CD4-positive, CD25-positive, alpha-beta regulatory T cell (primary cell): ENCODE results near the gene LAMTOR4. TPM values are rescaled to one million over a fixed set of nuclear protein-coding genes. Genes with fewer than 3 reads are reported as not detected.

ENCODE experiments used
- ATAC-seq, 2 donors: fragments of 150-1000 bp; cut with Tn5 transposase; one replicate each; pipeline ENCODE4 v1.10.0; 2021; ENCODE audit warnings: low read depth in 2 of 2, moderate number of reproducible peaks in 2 of 2, moderate library complexity in 1 of 2
- DNase-seq, 3 donors: peaks; one replicate each; pipeline versions ENCODE4 v3.0.0 to v3.0.0-alpha.2; 2012 to 2022; ENCODE audit warnings: mixed read lengths in 1 of 3
- H3K27ac ChIP-seq: one replicate; pipeline ENCODE4 v1.7.0; 2013; ENCODE audit warnings: mild to moderate bottlenecking, low read length; ENCODE audit not compliant: insufficient read depth, poor library complexity, severe bottlenecking
- H3K27me3 ChIP-seq: one replicate; pipeline ENCODE4 v1.7.0; 2013; ENCODE audit warnings: low read length; ENCODE audit not compliant: control insufficient read depth, insufficient read depth
- H3K36me3 ChIP-seq: one replicate; pipeline ENCODE4 v1.7.0; 2013; ENCODE audit warnings: mild to moderate bottlenecking, low read length, moderate library complexity; ENCODE audit not compliant: control insufficient read depth, insufficient read depth
- H3K4me1 ChIP-seq: 2 replicates; pipeline ENCODE4 v1.7.0; 2013; ENCODE audit warnings: mild to moderate bottlenecking, low read length; ENCODE audit not compliant: insufficient read depth, control insufficient read depth, poor library complexity, severe bottlenecking
- H3K4me3 ChIP-seq: one replicate; pipeline ENCODE4 v1.7.0; 2013; ENCODE audit warnings: low read depth, mild to moderate bottlenecking, low read length, moderate library complexity
- H3K9me3 ChIP-seq, 2 experiments: 1 replicate in 1 of 2; 2 replicates in 1 of 2; pipeline ENCODE4 v1.7.0; 2013; ENCODE audit warnings: low read length in 2 of 2, mild to moderate bottlenecking in 1 of 2, moderate library complexity in 1 of 2; ENCODE audit not compliant: control insufficient read depth in 2 of 2
- H3K27ac Mint-ChIP-seq, 3 donors: one replicate each; pipeline ENCODE4 v1.8.0; 2020 to 2022; ENCODE audit warnings: mild to moderate bottlenecking in 3 of 3, mixed read lengths in 3 of 3, moderate library complexity in 2 of 3
- H3K27me3 Mint-ChIP-seq: one replicate; pipeline ENCODE4 v1.8.0; 2022; ENCODE audit warnings: mild to moderate bottlenecking, mixed read lengths
- H3K36me3 Mint-ChIP-seq: one replicate; pipeline ENCODE4 v1.8.0; 2020; ENCODE audit warnings: mixed read lengths
- H3K4me1 Mint-ChIP-seq, 4 donors: one replicate each; pipeline ENCODE4 v1.8.0; 2020 to 2022; ENCODE audit warnings: mixed read lengths in 4 of 4, mild to moderate bottlenecking in 1 of 4
- H3K4me3 Mint-ChIP-seq, 4 donors: one replicate each; pipeline ENCODE4 v1.8.0; 2020 to 2022; ENCODE audit warnings: mild to moderate bottlenecking in 4 of 4, mixed read lengths in 4 of 4, moderate library complexity in 3 of 4
- H3K9me3 Mint-ChIP-seq, 7 donors: one replicate each; pipeline ENCODE4 v1.8.0; 2020 to 2022; ENCODE audit warnings: mixed read lengths in 7 of 7, mild to moderate bottlenecking in 3 of 7, moderate library complexity in 2 of 7
- polyA plus RNA-seq, 4 donors: library from polyadenylated mRNA; unstranded; fragments of 300-500 nt; fragmentation: Illumina TruSeq; gene quantifications; one replicate each; pipeline ENCODE4 v1.2.3, GENCODE V29; 2021
- total RNA-seq: library from RNA; stranded (reverse); gene quantifications from one replicate; pipeline ENCODE4 v1.2.3, GENCODE V29; 2022

LAMTOR4 gene
- total and polyA plus RNA-seq, 5 donors from 2014 or later: 136 to 474 (median 460) TPM

GRCh38 chr7:100163006-100163531 lies 14.4 kb downstream of the LAMTOR4 start:
- peak; percentile 35 to 40 for ATAC-seq
- Mint-ChIP-seq H3K4me3 (peak overlapping the region; percentile 67 to 95 (median 86)), H3K4me1 (peaks cover 11 to 86% (median 50%) of the 10 kb centered on the region in 4 donors), H3K9me3 (peaks cover 0 to 3% (median 0%) of the 10 kb centered on the region in 7 donors), H3K36me3 (no peaks in the 10 kb centered on the region), H3K27ac (peak overlapping the region; percentile 84 to 100 (median 86)), H3K27me3 (peaks cover 25% of the 10 kb centered on the region)
- peak overlapping the region; percentile 68 for H3K27ac ChIP-seq
- no peaks in the 10 kb centered on the region for H3K27me3 ChIP-seq
- H3K36me3 ChIP-seq: no peaks in the 10 kb centered on the region
- H3K9me3 ChIP-seq: no peaks in the 10 kb centered on the region
- peak in 2 of 3 donors; percentile 64 to 68 for DNase-seq
- H3K4me1 ChIP-seq: peaks cover 60% of the 10 kb centered on the region
- peak overlapping the region; percentile 66 for H3K4me3 ChIP-seq

GRCh38 chr7:100163871-100164270 lies 15.2 kb downstream of the LAMTOR4 start:
- DNase-seq: no peak
- ATAC-seq: no peak
- H3K4me1 Mint-ChIP-seq: peaks cover 11 to 90% (median 58%) of the 10 kb centered on the region in 4 donors
- Histone ChIP-seq H3K27me3 (no peaks in the 10 kb centered on the region), H3K4me3 (peak overlapping the region; percentile 66), H3K27ac (peak overlapping the region; percentile 68), H3K4me1 (peaks cover 65% of the 10 kb centered on the region), H3K9me3 (no peaks in the 10 kb centered on the region), H3K36me3 (no peaks in the 10 kb centered on the region)
- H3K27me3 Mint-ChIP-seq: peaks cover 33% of the 10 kb centered on the region
- H3K27ac Mint-ChIP-seq: peak overlapping the region; percentile 74 to 86 (median 84)
- H3K36me3 Mint-ChIP-seq: no peaks in the 10 kb centered on the region
- peaks cover 0 to 3% (median 0%) of the 10 kb centered on the region in 7 donors for H3K9me3 Mint-ChIP-seq
- peak overlapping the region; percentile 67 to 95 (median 86) for H3K4me3 Mint-ChIP-seq

GRCh38 chr7:100166317-100166940 lies 17.7 kb downstream of the LAMTOR4 start:
- peaks cover 11 to 91% (median 63%) of the 10 kb centered on the region in 4 donors for H3K4me1 Mint-ChIP-seq
- H3K4me3 Mint-ChIP-seq: peak overlapping the region; percentile 85 to 98 (median 91)
- Histone ChIP-seq H3K4me3 (peak overlapping the region; percentile 41), H3K36me3 (no peaks in the 10 kb centered on the region), H3K4me1 (peaks cover 86% of the 10 kb centered on the region), H3K27me3 (no peaks in the 10 kb centered on the region), H3K27ac (peak overlapping the region; percentile 72), H3K9me3 (no peaks in the 10 kb centered on the region)
- no peaks in the 10 kb centered on the region for H3K36me3 Mint-ChIP-seq
- ATAC-seq: peak; percentile 62 to 65
- peaks cover 0 to 3% (median 0%) of the 10 kb centered on the region in 7 donors for H3K9me3 Mint-ChIP-seq
- DNase-seq: peak in 2 of 3 donors; percentile 52 to 87
- peak overlapping the region; percentile 97 to 100 (median 98) for H3K27ac Mint-ChIP-seq
- H3K27me3 Mint-ChIP-seq: peaks cover 50% of the 10 kb centered on the region

GRCh38 chr7:100166970-100167911 lies 18.5 kb downstream of the LAMTOR4 start:
- peaks cover 0 to 3% (median 0%) of the 10 kb centered on the region in 7 donors for H3K9me3 Mint-ChIP-seq
- Histone ChIP-seq H3K27ac (peak overlapping the region; percentile 72), H3K4me3 (peak overlapping the region; percentile 74), H3K9me3 (no peaks in the 10 kb centered on the region), H3K27me3 (no peaks in the 10 kb centered on the region), H3K4me1 (peaks cover 94% of the 10 kb centered on the region), H3K36me3 (no peaks in the 10 kb centered on the region)
- peak overlapping the region; percentile 97 to 100 (median 98) for H3K27ac Mint-ChIP-seq
- peak overlapping the region; percentile 85 to 98 (median 91) for H3K4me3 Mint-ChIP-seq
- no peak for DNase-seq
- peaks cover 50% of the 10 kb centered on the region for H3K27me3 Mint-ChIP-seq
- H3K36me3 Mint-ChIP-seq: no peaks in the 10 kb centered on the region
- H3K4me1 Mint-ChIP-seq: peaks cover 11 to 89% (median 60%) of the 10 kb centered on the region in 4 donors
- ATAC-seq: no peak

GRCh38 chr7:100167912-100168323 lies 19.2 kb downstream of the LAMTOR4 start:
- H3K27ac Mint-ChIP-seq: peak overlapping the region; percentile 97 to 100 (median 98)
- peaks cover 0 to 3% (median 0%) of the 10 kb centered on the region in 7 donors for H3K9me3 Mint-ChIP-seq
- Histone ChIP-seq H3K9me3 (no peaks in the 10 kb centered on the region), H3K36me3 (no peaks in the 10 kb centered on the region), H3K4me1 (peaks cover 89% of the 10 kb centered on the region), H3K27ac (peak overlapping the region; percentile 72), H3K4me3 (peak overlapping the region; percentile 74), H3K27me3 (no peaks in the 10 kb centered on the region)
- ATAC-seq (no peak), DNase-seq (no peak)
- H3K27me3 Mint-ChIP-seq: peaks cover 50% of the 10 kb centered on the region
- no peaks in the 10 kb centered on the region for H3K36me3 Mint-ChIP-seq
- H3K4me1 Mint-ChIP-seq: peaks cover 11 to 82% (median 56%) of the 10 kb centered on the region in 4 donors
- peak overlapping the region; percentile 85 to 98 (median 91) for H3K4me3 Mint-ChIP-seq

GRCh38 chr7:100169147-100169850 lies 20.6 kb downstream of the LAMTOR4 start:
- Histone ChIP-seq H3K4me3 (no peak overlapping the region), H3K36me3 (no peaks in the 10 kb centered on the region), H3K4me1 (peaks cover 75% of the 10 kb centered on the region), H3K27ac (peak overlapping the region; percentile 72), H3K9me3 (no peaks in the 10 kb centered on the region), H3K27me3 (no peaks in the 10 kb centered on the region)
- Mint-ChIP-seq H3K9me3 (peaks cover 0 to 3% (median 0%) of the 10 kb centered on the region in 7 donors), H3K4me3 (peak overlapping the region; percentile 85 to 98 (median 91)), H3K4me1 (peaks cover 5 to 72% (median 44%) of the 10 kb centered on the region in 4 donors), H3K36me3 (no peaks in the 10 kb centered on the region), H3K27me3 (peaks cover 50% of the 10 kb centered on the region), H3K27ac (peak overlapping the region; percentile 89 to 98 (median 97))
- peak in 2 of 3 donors; percentile 46 to 53 for DNase-seq
- ATAC-seq: peak; percentile 11
